NCI-H1694 treated with DMSO at 0.1 percent for 48 hours (cell line): Measurements from ENCODE around the gene RAB4B.
"Not testable (repeated sequence)": the region's sequence is repeated elsewhere in the genome, so short reads cannot be mapped to it uniquely, and the experiment has no call there.

Experiments
- DNase-seq: peaks from one replicate; lab custom pipeline; 2025; lab: John Stamatoyannopoulos, UW

The RAB4B gene

DNA sequence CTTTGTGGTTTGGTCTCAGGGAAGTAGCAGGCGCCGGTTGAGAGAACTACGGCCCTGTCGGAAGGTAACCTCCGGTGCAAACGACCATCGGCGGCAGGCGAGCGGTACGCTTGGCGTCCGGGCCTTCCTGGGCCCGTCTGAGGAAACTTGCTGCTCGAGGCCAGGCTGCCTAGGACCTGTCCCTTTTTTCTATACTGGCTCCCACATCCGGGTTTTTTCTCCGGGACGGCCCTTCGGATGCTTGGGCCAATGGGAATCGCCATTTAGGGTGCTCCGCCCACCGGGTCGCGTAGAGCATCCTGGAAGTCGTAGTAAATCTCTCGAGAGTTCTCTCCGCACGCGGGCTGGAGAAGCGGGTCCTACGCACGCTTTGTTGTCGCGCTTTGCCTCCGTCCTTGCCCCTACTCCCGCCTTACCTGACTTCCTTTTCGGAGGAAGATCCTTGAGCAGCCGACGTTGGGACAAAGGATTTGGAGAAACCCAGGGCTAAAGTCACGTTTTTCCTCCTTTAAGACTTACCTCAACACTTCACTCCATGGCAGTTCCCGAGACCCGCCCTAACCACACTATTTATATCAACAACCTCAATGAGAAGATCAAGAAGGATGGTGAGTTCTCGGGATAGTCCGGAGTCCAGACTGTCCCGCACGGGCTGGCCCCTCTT is 27.0 kb upstream of the RAB4B start, which contains the start of gene SNRPA:
TSS of gene SNRPA (plus strand) at position 330 of the 664 bp plus-strand sequence. CDS start at position 536, 206 bp downstream.
- DNase-seq = peak; percentile 99

DNA sequence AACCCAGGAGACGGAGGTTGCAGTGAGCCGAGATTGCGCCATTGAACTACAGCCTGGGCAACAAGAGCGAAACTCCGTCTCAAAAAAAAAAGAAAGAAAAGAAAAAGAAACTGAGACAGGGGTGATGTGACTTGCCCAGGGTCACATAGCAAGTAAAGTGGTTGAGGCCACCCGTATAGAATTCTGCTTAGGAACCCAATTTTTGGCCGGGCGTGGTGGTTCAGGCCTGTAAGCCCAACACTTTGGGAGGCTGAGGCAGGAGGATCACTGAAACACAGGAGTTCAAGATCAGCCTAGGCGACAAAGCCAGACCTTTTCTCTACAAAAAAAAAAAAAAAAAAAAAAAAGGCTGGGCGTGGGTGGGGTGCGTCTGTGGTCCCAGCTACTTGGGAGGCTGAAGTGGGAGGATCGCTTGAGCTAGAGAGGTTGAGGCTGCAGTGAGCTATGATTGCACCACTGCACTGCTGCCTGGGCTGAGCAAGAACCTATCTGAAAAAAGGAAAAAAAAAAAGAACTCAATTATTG is 25.7 kb upstream of the RAB4B start:
- no peak for DNase-seq

DNA sequence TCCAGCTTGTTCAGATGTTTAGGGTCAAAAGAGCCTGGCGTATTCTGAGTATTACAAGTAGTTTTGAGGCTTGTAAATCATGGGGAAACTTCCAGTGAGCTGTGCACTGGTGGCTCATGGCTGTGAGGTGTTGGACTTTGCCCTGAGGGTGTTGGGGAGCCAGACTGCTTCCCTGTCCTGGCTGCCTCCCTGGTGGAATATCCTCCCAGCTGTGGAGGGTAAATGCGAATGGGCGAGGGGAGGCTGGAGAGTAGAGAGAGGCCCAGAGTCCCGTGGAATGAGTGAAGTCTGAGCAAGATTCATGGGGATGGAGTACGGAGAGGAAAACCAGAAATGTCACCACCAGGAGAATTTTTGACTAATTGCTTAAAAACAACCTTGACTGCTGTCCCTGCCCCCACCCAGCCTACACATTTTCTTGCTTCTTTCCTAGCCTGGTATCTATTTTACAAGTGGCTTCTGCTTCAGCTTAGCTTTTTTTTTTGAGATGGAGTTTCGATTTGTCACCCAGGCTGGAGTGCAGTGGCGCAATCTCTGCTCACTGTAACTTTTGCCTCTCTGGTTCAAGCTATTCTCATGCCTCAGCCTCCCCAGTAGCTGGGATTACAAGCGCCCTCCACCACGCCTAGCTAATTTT is 23.3 kb upstream of the RAB4B start:
- DNase-seq = no peak

DNA sequence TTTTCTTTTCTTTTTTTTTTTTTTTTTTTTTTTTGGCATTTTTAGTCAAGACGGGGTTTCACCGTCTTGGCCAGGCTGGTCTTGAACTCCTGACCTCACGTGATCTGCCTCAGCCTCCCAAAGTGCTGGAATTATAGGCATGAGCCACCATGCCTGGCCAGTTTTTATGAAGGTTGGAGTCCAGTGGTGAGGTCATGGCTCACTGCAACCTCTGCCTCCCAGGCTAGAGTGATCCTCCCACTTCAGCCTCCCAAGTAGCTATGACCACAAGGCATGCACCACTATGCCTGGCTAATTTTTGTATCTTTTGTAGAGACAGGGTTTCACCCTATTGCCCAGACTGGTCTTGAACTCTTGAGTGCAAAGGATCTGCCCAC is 22.8 kb upstream of the RAB4B start:
- DNase-seq = no peak

DNA sequence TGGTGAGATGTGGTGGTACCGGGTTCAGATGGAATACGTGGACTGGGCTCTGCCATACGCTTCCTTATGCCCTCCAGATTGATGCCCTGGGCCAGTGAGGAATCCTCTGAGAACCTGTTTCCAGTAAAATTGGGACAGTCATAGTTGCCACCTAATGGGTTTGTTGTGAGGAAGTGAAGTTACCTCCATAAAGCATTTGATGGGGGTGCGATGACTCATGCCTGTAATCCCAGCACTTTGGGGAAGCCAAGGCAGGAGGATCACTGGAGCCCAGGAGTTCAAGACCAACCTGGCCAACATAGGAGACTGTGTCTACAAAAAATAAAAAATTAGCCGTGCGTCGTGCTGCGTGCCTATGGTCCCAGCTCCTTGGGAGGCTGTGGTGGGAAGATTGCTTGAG is 22.3 kb upstream of the RAB4B start:
- DNase-seq = no peak

DNA sequence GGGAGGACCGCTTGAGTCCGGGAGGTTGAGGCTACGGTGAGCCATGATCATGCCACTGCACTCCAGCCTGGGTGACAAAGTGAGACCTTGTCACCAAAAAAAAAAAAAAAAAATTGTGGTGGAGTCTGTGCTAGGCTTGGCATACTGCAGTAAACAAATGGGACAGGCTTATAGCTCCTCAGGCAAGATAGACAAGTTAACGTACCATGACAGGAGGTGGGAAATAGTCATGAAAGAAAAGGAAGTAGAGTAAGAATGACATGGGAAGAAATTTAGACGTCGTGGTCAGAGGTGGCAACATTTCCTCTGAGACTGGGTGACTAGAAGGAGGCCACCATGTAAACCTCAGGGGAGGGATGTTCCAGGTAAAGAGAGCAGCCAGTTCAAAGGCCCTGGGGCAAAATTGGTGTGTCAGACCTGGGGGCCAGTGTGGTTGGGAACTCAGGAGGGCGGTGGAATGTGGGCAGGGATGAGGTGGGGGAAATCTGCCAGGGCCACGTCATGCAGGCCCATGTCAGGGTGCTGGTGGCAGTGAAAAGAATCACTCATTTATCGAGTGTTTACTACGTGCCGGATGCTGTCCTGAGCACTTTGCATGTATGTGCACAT is 21.4 kb upstream of the RAB4B start:
- no peak for DNase-seq

- no peak for DNase-seq
Observed at GRCh38 chr19:40758491-40758890, 19.6 kb upstream of the RAB4B start.

- no peak for DNase-seq
Observed at GRCh38 chr19:40759352-40759751, 18.7 kb upstream of the RAB4B start.

- no peak for DNase-seq
Observed at GRCh38 chr19:40762754-40763470, 15.1 kb upstream of the RAB4B start.

GRCh38 chr19:40763526-40763925 is 14.5 kb upstream of the RAB4B start:
- DNase-seq = no peak

DNA sequence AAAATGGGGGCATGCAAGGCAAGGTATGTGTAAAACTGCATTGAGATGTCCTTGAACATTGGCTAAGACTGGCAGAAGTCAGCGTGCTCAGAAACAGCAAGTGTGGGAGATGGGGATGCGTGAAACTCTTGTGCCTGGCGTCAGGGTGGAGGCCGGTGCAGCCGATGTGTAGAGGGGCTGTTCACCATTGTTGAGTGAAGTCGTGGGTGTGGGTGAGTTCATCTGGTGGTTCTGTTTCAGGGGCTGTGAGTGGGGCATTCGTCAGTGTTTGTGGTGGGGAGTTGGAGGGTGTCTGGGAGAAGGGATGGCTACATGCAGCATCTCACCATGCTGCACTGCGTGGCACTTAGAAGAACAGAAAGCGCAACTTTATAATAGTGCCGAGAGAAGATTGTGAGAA is 14.1 kb upstream of the RAB4B start:
- no peak for DNase-seq

- DNase-seq = not testable (repeated sequence)
Observed at GRCh38 chr19:40766385-40766784, 11.7 kb upstream of the RAB4B start.

- no peak for DNase-seq
Observed at GRCh38 chr19:40768869-40769268, 9.2 kb upstream of the RAB4B start.

DNA sequence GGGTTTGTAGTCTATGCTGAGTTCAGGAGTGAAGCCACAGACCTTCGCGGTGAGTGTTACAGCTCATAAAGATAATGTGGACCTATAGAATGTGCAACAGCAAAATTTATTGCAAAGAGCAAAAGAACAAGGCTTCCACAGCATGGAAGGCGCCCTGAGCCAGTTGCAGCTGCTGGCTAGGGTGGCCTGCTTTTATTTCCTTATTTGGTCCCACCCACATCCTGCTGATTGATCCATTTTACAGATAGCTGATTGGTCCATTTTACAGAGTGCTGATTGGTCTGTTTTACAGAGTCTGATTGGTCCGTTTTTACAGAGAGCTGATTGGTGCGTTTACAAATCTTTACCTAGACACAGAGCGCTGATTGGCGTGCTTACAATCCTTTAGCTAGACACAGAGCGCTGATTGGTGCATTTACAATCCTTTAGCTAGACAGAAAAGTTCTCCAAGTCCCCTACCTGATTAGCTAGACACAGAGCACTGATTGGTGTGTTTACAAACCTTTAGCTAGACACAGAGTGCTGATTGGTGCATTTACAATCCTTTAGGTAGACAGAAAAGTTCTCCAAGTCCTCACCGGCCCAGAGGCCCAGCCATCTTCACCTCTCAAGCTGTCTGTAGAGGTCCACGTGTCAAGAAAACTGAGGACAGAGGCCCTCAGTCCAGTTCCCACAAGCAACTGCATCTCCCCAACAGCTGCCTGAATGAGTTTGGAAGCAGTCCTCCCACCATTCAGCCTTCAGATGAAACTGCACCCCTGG is 6.8 kb upstream of the RAB4B start:
- not testable (repeated sequence) for DNase-seq

GRCh38 chr19:40774916-40775631 is 3.0 kb upstream of the RAB4B start, which contains the start of gene MIA:
MIA (plus strand) TSS chr19:40775521; CDS start chr19:40775543, 22 bp downstream.
- DNase-seq = no peak

- DNase-seq = no peak
Observed at GRCh38 chr19:40775632-40776022, 2.4 kb upstream of the RAB4B start.

- no peak for DNase-seq
Observed at GRCh38 chr19:40776364-40776763, 1.7 kb upstream of the RAB4B start.

GRCh38 chr19:40776932-40777644 is 959 bp upstream of the RAB4B start:
- DNase-seq = peak; percentile 88

DNA sequence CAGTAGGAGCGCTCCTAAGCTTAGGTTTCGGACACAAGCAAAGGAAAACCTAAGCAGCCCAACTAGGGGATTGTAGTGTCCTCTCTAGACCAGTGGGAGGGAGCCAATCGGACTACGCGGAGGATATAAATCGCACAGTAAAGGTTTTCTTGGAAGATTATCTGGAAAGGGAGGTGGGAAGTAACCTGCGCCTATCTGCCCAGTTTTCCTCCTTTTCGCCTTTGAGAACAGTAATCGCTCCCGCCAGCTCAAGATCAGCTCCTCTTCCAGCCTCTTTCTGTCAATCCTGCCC is 456 bp upstream of the RAB4B start:
- no peak for DNase-seq

GRCh38 chr19:40778706-40779284 is 748 bp downstream of the RAB4B start:
- DNase-seq = no peak
